SK-N-SH (cell line): ENCODE measurements around the gene ANKS1B. TPM values are rescaled to one million over a fixed set of nuclear protein-coding genes. Genes with fewer than 3 reads are reported as not detected.
A peak's percentile ranks its signal among the peaks of the same experiment; 100 is the strongest.

Experiments used
- CTCF ChIA-PET: fragments of 300-600, 350-600 bp; formaldehyde crosslinking; extraction: SDS; loops from one replicate; lab custom pipeline; 2021; lab: Yijun Ruan, JAX
- POLR2A ChIA-PET: fragments of 350-600 bp; sonication (Branson Sonifier 250); formaldehyde crosslinking; extraction: SDS; loops from one replicate; lab custom pipeline; 2020; ENCODE audit warnings: antibody characterized with exemption, inconsistent platforms; lab: Yijun Ruan, JAX
- DNase-seq: peaks from one replicate; pipeline ENCODE4 v3.0.0; 2012
- H2AFZ ChIP-seq: fragments of 200-600 bp; sonication (generic); 2 replicates; pipeline ENCODE4 v1.8.1; 2016; ENCODE audit warnings: antibody characterized with exemption, mild to moderate bottlenecking, low read depth
- H3F3A ChIP-seq: fragments of 200-600 bp; sonication (generic); replicated peaks from 2 replicates; pipeline ENCODE3; 2016; ENCODE audit warnings: antibody characterized with exemption, mild to moderate bottlenecking; ENCODE audit not compliant: insufficient read depth
- H3K27ac ChIP-seq, 2 experiments: fragments of 200-500 bp in 1 of 2; fragments of 200-600 bp in 1 of 2; sonication (Bioruptor generic) in 1 of 2; sonication (generic), shearing (Covaris generic) in 1 of 2; 2 replicates each; pipeline versions ENCODE4 v1.5.1 to v1.6.1; 2014 to 2016; ENCODE audit warnings: low read depth in 2 of 2, inconsistent platforms in 1 of 2, low read length in 1 of 2, mild to moderate bottlenecking in 1 of 2, mixed read lengths in 1 of 2
- H3K27me3 ChIP-seq: fragments of 200-600 bp; sonication (generic), shearing (Covaris generic); 2 replicates; pipeline ENCODE4 v1.6.1; 2016; ENCODE audit warnings: mixed run types; ENCODE audit not compliant: insufficient read depth
- H3K36me3 ChIP-seq, 2 experiments: fragments of 200-500 bp in 1 of 2; fragments of 200-600 bp in 1 of 2; sonication (Bioruptor generic) in 1 of 2; sonication (generic) in 1 of 2; replicated peaks in 1 of 2; 2 replicates each; pipeline versions ENCODE3 to v1.5.1; 2014 to 2016; ENCODE audit warnings: low read length in 1 of 2, mild to moderate bottlenecking in 1 of 2; ENCODE audit not compliant: insufficient read depth in 2 of 2, control insufficient read depth in 1 of 2
- H3K4me1 ChIP-seq, 2 experiments: fragments of 200-500 bp in 1 of 2; fragments of 200-600 bp in 1 of 2; sonication (Bioruptor generic) in 1 of 2; sonication (generic), shearing (Covaris generic) in 1 of 2; 2 replicates each; pipeline versions ENCODE4 v1.5.1 to v1.6.1; 2014 to 2016; ENCODE audit warnings: low read depth in 1 of 2, low read length in 1 of 2, mixed run types in 1 of 2; ENCODE audit not compliant: insufficient read depth in 2 of 2, control insufficient read depth in 1 of 2
- H3K4me2 ChIP-seq: fragments of 200-600 bp; sonication (generic), shearing (Covaris generic); 2 replicates; pipeline ENCODE4 v1.6.1; 2017; ENCODE audit warnings: mixed run types
- H3K4me3 ChIP-seq, 2 experiments: fragments of 200-500 bp in 1 of 2; fragments of 200-600 bp in 1 of 2; sonication (Bioruptor generic) in 1 of 2; sonication (generic), shearing (Covaris generic) in 1 of 2; 2 replicates each; pipeline versions ENCODE4 v1.5.1 to v1.8.1; 2014 to 2016; ENCODE audit warnings: low read depth in 2 of 2, inconsistent platforms in 1 of 2, low read length in 1 of 2, mild to moderate bottlenecking in 1 of 2, mixed read lengths in 1 of 2, moderate library complexity in 1 of 2
- H3K79me2 ChIP-seq: fragments of 200-600 bp; sonication (generic); 2 replicates; pipeline ENCODE4 v1.8.1; 2017; ENCODE audit warnings: mild to moderate bottlenecking; ENCODE audit not compliant: insufficient read depth
- H3K9ac ChIP-seq: fragments of 200-600 bp; sonication (generic); 2 replicates; pipeline ENCODE4 v1.6.1; 2017; ENCODE audit warnings: mixed run types
- H3K9me2 ChIP-seq: fragments of 200-600 bp; sonication (generic); 2 replicates; pipeline ENCODE4 v1.6.1; 2017; ENCODE audit warnings: mixed run types
- H3K9me3 ChIP-seq: fragments of 200-600 bp; sonication (generic); 2 replicates; pipeline ENCODE4 v1.6.1; 2017; ENCODE audit warnings: mixed run types, mild to moderate bottlenecking, moderate library complexity
- H4K20me1 ChIP-seq: fragments of 200-600 bp; sonication (generic); 2 replicates; pipeline ENCODE4 v1.6.1; 2017; ENCODE audit warnings: mild to moderate bottlenecking, mixed run types; ENCODE audit not compliant: insufficient read depth
- ELF1 ChIP-seq: IDR thresholded peaks from 2 replicates; pipeline ENCODE4 v1.4.0; 2012
- EP300 ChIP-seq, 2 experiments: IDR thresholded peaks; 2 replicates each; pipeline versions ENCODE4 v1.4.0 to v1.6.1; 2012; ENCODE audit warnings: borderline replicate concordance in 1 of 2, low read depth in 1 of 2, low read length in 1 of 2
- GATA2 ChIP-seq: sonication (generic); formaldehyde crosslinking; IDR thresholded peaks from 2 replicates; pipeline ENCODE4 v1.5.0; 2020; ENCODE audit warnings: mild to moderate bottlenecking, missing genetic modification reagents
- RAD21 ChIP-seq: IDR thresholded peaks from 2 replicates; pipeline ENCODE4 v1.6.1; 2012; ENCODE audit warnings: mild to moderate bottlenecking, low read length
- RCOR1 ChIP-seq: fragments of 150-350 bp; IDR thresholded peaks from 2 replicates; pipeline ENCODE4 v1.6.1; 2017; ENCODE audit warnings: antibody characterized with exemption, low read length
- TAF1 ChIP-seq: IDR thresholded peaks from 2 replicates; pipeline ENCODE4 v1.6.1; 2012; ENCODE audit warnings: low read depth, mild to moderate bottlenecking, low read length, moderate library complexity, borderline replicate concordance
- WGBS: methylation state at CpG from one replicate; pipeline ENCODE4 v1.1.6; 2017; ENCODE audit warnings: low lambda C conversion rate; 5-methylcytosine and 5-hydroxymethylcytosine counted together
- polyA plus RNA-seq, 3 experiments: library from polyadenylated mRNA; depleted of rRNA; stranded (reverse); fragments of >200 nt; gene quantifications; 2 replicates each; pipeline ENCODE4 v1.2.3, GENCODE V29; 2012

Gene ANKS1B
- polyA plus RNA-seq, 1 of the 3 experiments (the other 2 are of a cell fraction): 1.8 TPM

DNA sequence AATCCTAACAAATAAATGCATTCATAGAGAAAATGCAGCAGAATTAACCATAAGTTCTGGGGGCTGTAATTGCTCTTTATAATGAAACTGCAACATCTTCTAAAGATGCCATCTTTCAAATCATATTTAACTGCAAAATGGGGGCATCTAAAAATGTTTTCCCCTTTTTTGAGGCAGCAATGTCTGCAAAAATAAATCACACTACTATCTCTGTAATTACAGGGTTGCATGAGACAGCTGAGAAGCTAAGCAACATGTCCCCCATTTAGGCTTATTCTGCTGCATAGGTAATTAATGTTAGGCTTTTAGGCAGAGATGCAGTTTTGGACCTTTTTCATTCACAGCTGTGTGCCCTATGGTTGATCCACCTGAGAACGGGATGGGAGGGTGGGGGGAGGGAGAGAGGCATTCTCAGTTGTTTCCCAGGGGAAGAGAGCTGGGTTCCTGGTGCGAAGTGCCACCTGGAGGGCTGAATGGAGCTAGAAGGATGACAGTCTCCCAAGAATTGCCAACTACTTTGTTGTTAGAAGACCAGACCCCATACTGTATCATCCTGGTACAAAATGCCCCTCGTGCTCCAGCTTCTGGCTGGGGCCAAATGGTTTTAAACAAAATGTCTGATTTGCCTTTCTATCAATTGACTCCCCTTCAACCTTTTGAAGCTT lies 1185.5 kb downstream of the ANKS1B start:
- Histone ChIP-seq H3K4me1 (no peaks in the 10 kb centered on the region), H3K4me3 (no peak overlapping the region), H3K27me3 (no peaks in the 10 kb centered on the region), H2AFZ (no peak overlapping the region), H3F3A (no peaks in the 10 kb centered on the region), H3K9me3 (no peaks in the 10 kb centered on the region), H3K4me2 (no peak overlapping the region), H3K27ac (no peak overlapping the region), H3K9me2 (no peaks in the 10 kb centered on the region), H3K9ac (no peak overlapping the region), H4K20me1 (no peaks in the 10 kb centered on the region), H3K79me2 (no peaks in the 10 kb centered on the region), H3K36me3 (no peaks in the 10 kb centered on the region)
- DNase-seq: no peak
- ChIA-PET CTCF (interaction anchor here (1.0 to 1.4 kb wide), 5 partner anchors 13 to 199 kb away, joined by 3 to 4 read pairs (median 4); no protein-coding TSS in a partner anchor), POLR2A (no interaction called here)
- WGBS: 24% methylated on average over 3 of the region's 3 CpGs
- TF ChIP-seq RAD21: 0 out of 2 replicates have a peak, but pooled peaks have one; percentile 21
- TF ChIP-seq TAF1: no peak

DNA sequence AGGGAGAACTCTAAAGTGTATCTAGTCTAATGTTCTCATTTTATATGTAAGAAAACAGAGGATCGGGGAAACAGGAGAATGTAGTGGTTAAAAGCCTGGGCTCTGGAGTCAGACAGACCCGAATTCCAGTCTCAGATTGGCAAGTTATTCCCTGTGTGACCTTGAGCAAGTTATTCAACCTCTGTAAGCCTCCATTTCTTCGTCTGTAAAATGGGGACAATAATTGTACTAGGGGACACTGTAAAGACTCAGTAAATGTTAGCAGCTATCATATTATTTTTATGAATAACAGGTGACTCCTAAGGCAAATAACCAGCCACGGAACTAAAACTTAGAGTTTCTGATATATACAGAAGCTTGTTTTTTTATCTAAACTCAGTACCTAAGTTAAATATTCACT lies 1187.5 kb downstream of the ANKS1B start:
- 35% methylated on average over 4 of the region's 4 CpGs for WGBS
- H3K4me2 ChIP-seq: no peak overlapping the region
- CTCF ChIA-PET: interaction anchor here (1.2 to 1.5 kb wide), 2 partner anchors 19 to 98 kb away, joined by 3 read pairs; no protein-coding TSS in a partner anchor

DNA sequence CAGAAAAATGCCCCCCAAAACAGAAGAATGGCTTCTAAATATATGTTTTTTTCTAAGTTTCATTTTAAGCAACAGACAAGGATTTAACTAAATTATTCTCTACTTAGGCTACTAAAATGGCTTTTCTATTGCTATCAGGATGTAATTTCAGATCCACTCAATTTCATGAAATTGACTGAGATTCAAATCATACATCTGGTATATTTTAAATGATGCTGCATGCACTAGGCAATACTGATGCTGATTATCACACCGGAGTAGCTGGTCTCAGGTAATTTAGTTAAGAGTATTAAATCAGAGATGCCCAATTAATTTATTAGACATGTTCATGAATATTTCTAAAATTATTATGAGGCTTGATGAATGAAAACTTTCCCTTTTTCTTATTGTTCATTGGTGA lies 1188.0 kb downstream of the ANKS1B start:
- Histone ChIP-seq H3K27ac (no peak overlapping the region), H3K4me2 (no peak overlapping the region), H3K4me1 (no peaks in the 10 kb centered on the region), H4K20me1 (no peaks in the 10 kb centered on the region), H3K36me3 (no peaks in the 10 kb centered on the region), H2AFZ (no peak overlapping the region), H3K9me3 (no peaks in the 10 kb centered on the region), H3K9me2 (no peaks in the 10 kb centered on the region), H3K79me2 (no peaks in the 10 kb centered on the region), H3K4me3 (no peak overlapping the region), H3F3A (no peaks in the 10 kb centered on the region), H3K9ac (no peak overlapping the region), H3K27me3 (no peaks in the 10 kb centered on the region)
- WGBS: 12% methylated on average over 1 of the region's 1 CpG
- ChIA-PET POLR2A (no interaction called here), CTCF (interaction anchor here (1.5 kb wide), 1 partner anchor 98 kb away, joined by 3 read pairs; no protein-coding TSS in a partner anchor)
- TF ChIP-seq RCOR1 (peak; percentile 43; the same call in 1 of the 2 replicates), ELF1 (no peak), EP300 (IDR thresholded peaks at IDR 0.05; ENCODE audit: borderline replicate concordance in 1 of 2, low read depth in 1 of 2, low read length in 1 of 2) (peak in 1 of 2 experiments; percentile 68; a peak in 2 of 4 replicates), GATA2 (CRISPR knock-in tag) (peak; percentile 80)
- DNase-seq: peak; percentile 25

More for the DNA sequence above, 1187.5 kb downstream of the ANKS1B start:
- POLR2A ChIA-PET: no interaction called here
- no peaks in the 10 kb centered on the region for H3F3A ChIP-seq
- H3K9me2 ChIP-seq: no peaks in the 10 kb centered on the region
- H3K79me2 ChIP-seq: no peaks in the 10 kb centered on the region
- no peaks in the 10 kb centered on the region for H3K9me3 ChIP-seq
- no peaks in the 10 kb centered on the region for H3K27me3 ChIP-seq
- H3K4me1 ChIP-seq: no peaks in the 10 kb centered on the region
- no peak for TF ChIP-seq RCOR1
- no peaks in the 10 kb centered on the region for H4K20me1 ChIP-seq
- H2AFZ ChIP-seq: no peak overlapping the region
- no peak for DNase-seq
- no peak overlapping the region for H3K27ac ChIP-seq
- H3K36me3 ChIP-seq: no peaks in the 10 kb centered on the region
- no peak overlapping the region for H3K4me3 ChIP-seq
- no peak overlapping the region for H3K9ac ChIP-seq
